OCI-LY1 (cell line): ENCODE measurements around the gene NUP98.

ENCODE experiments used
- H2AFZ ChIP-seq: fragments of 200-600 bp; sonication (generic), shearing (Covaris generic); 2 replicates; pipeline ENCODE4 v1.6.0; 2014; ENCODE audit warnings: antibody characterized with exemption, mild to moderate bottlenecking, low read length
- H3F3A ChIP-seq: fragments of 200-600 bp; sonication (generic), shearing (Covaris generic); 2 replicates; pipeline ENCODE4 v1.6.0; 2014; ENCODE audit warnings: mild to moderate bottlenecking, antibody characterized with exemption, low read length, moderate library complexity; ENCODE audit not compliant: insufficient read depth
- H3K27ac ChIP-seq: fragments of 200-600 bp; sonication (generic); 2 replicates; pipeline ENCODE4 v1.5.1; 2014; ENCODE audit warnings: low read length, mixed run types, mild to moderate bottlenecking, low read depth; ENCODE audit not compliant: poor library complexity, severe bottlenecking
- H3K27me3 ChIP-seq: fragments of 200-600 bp; sonication (generic); 2 replicates; pipeline ENCODE4 v1.6.0; 2014; ENCODE audit warnings: antibody characterized with exemption, mild to moderate bottlenecking, low read length, moderate library complexity; ENCODE audit not compliant: insufficient read depth
- H3K36me3 ChIP-seq: fragments of 200-600 bp; sonication (generic); 2 replicates; pipeline ENCODE4 v1.6.1; 2014; ENCODE audit warnings: mild to moderate bottlenecking, antibody characterized with exemption, low read length, moderate library complexity, mixed read lengths; ENCODE audit not compliant: insufficient read depth
- H3K4me1 ChIP-seq: fragments of 200-600 bp; sonication (generic); 2 replicates; pipeline ENCODE4 v1.5.1; 2014; ENCODE audit warnings: mild to moderate bottlenecking, low read length, moderate library complexity; ENCODE audit not compliant: insufficient read depth, severe bottlenecking
- H3K4me2 ChIP-seq: fragments of 200-600 bp; sonication (generic), shearing (Covaris generic); 2 replicates; pipeline ENCODE4 v1.6.1; 2014; ENCODE audit warnings: low read length
- H3K4me3 ChIP-seq: fragments of 200-600 bp; sonication (generic); 2 replicates; pipeline ENCODE4 v1.5.1; 2014; ENCODE audit warnings: low read length, low read depth, mild to moderate bottlenecking, mixed read lengths; ENCODE audit not compliant: poor library complexity, severe bottlenecking
- H3K79me2 ChIP-seq: fragments of 200-600 bp; shearing (Covaris generic); 2 replicates; pipeline ENCODE4 v1.6.1; 2016; ENCODE audit warnings: mixed run types, low read length, mixed read lengths; ENCODE audit not compliant: insufficient read depth
- H3K9ac ChIP-seq: fragments of 200-600 bp; sonication (generic), shearing (Covaris generic); 2 replicates; pipeline ENCODE4 v1.6.1; 2014; ENCODE audit warnings: mild to moderate bottlenecking, low read length, mixed read lengths
- H3K9me2 ChIP-seq: fragments of 200-600 bp; sonication (generic), shearing (Covaris generic); 2 replicates; pipeline ENCODE4 v1.6.1; 2014; ENCODE audit warnings: low read depth, mild to moderate bottlenecking, low read length, mixed read lengths
- H3K9me3 ChIP-seq: fragments of 200-600 bp; shearing (Covaris generic); 2 replicates; pipeline ENCODE4 v1.6.1; 2014; ENCODE audit warnings: low read length, mixed read lengths
- H4K20me1 ChIP-seq: fragments of 200-600 bp; sonication (generic), shearing (Covaris generic); 2 replicates; pipeline ENCODE4 v1.6.0; 2016; ENCODE audit warnings: mild to moderate bottlenecking, low read length; ENCODE audit not compliant: insufficient read depth
- CTCF ChIP-seq: fragments of 200-600 bp; sonication (generic), shearing (Covaris generic); IDR thresholded peaks from 2 replicates; pipeline ENCODE4 v1.5.1; 2017; ENCODE audit warnings: mild to moderate bottlenecking, antibody characterized with exemption, low read length, moderate library complexity, mixed read lengths
- EZH2 ChIP-seq: fragments of 200-600 bp; sonication (generic), shearing (Covaris generic); IDR thresholded peaks from 2 replicates; pipeline ENCODE4 v1.8.0; 2017; ENCODE audit warnings: borderline replicate concordance, mixed run types, mild to moderate bottlenecking, antibody characterized with exemption, low read length, moderate library complexity, mixed read lengths

NUP98 gene

GRCh38 chr11:3807909-3808860 lies 10.8 kb upstream of the NUP98 start, which contains the start of gene PGAP2:
TSS of gene PGAP2 (plus strand) at chr11:3808560. CDS start at chr11:3811260, 2,700 bp downstream.
- no peaks in the 10 kb centered on the region for H3K9me2 ChIP-seq
- peaks cover 7% of the 10 kb centered on the region; the same call in 1 of the 2 replicates for H3K36me3 ChIP-seq
- no peak within 1 kb of the TSS for H2AFZ ChIP-seq
- H3K4me1 ChIP-seq: peaks cover 5% of the 10 kb centered on the region
- peak within 1 kb of the TSS; percentile 70 for H3K4me3 ChIP-seq
- H3K9me3 ChIP-seq: no peaks in the 10 kb centered on the region
- no peaks in the 10 kb centered on the region for H3F3A ChIP-seq
- H3K27me3 ChIP-seq: no peaks in the 10 kb centered on the region
- peak within 1 kb of the TSS; percentile 81 for H3K4me2 ChIP-seq
- no peaks in the 10 kb centered on the region for H4K20me1 ChIP-seq
- H3K79me2 ChIP-seq: no peaks in the 10 kb centered on the region
- TF ChIP-seq EZH2 (no peak), CTCF (peak; percentile 70)
- peak within 1 kb of the TSS; percentile 68 for H3K9ac ChIP-seq
- peak within 1 kb of the TSS; percentile 30 for H3K27ac ChIP-seq

GRCh38 chr11:3803726-3804495 lies 6.6 kb upstream of the NUP98 start:
- H2AFZ ChIP-seq: no peak overlapping the region
- TF ChIP-seq CTCF (no peak), EZH2 (no peak)
- H3F3A ChIP-seq: no peaks in the 10 kb centered on the region
- no peak overlapping the region for H3K4me2 ChIP-seq
- no peaks in the 10 kb centered on the region for H3K36me3 ChIP-seq
- no peak overlapping the region for H3K27ac ChIP-seq
- no peak overlapping the region for H3K9ac ChIP-seq
- no peaks in the 10 kb centered on the region for H3K9me3 ChIP-seq
- H3K4me3 ChIP-seq: no peak overlapping the region
- H3K9me2 ChIP-seq: no peaks in the 10 kb centered on the region
- H4K20me1 ChIP-seq: no peaks in the 10 kb centered on the region
- no peaks in the 10 kb centered on the region for H3K27me3 ChIP-seq
- H3K4me1 ChIP-seq: peaks cover 5% of the 10 kb centered on the region
- H3K79me2 ChIP-seq: no peaks in the 10 kb centered on the region

- H3K79me2 ChIP-seq: no peaks in the 10 kb centered on the region; the same call in 1 of the 2 replicates
- no peak overlapping the region for H3K27ac ChIP-seq
- no peak overlapping the region for H2AFZ ChIP-seq
- H3K4me2 ChIP-seq: no peak overlapping the region
- no peaks in the 10 kb centered on the region for H3K9me2 ChIP-seq
- no peak overlapping the region for H3K4me3 ChIP-seq
- H3F3A ChIP-seq: no peaks in the 10 kb centered on the region
- H3K36me3 ChIP-seq: no peaks in the 10 kb centered on the region
- H3K27me3 ChIP-seq: no peaks in the 10 kb centered on the region
- H4K20me1 ChIP-seq: no peaks in the 10 kb centered on the region
- TF ChIP-seq CTCF: no peak
- TF ChIP-seq EZH2: no peak
- H3K9ac ChIP-seq: no peak overlapping the region
- peaks cover 11% of the 10 kb centered on the region for H3K4me1 ChIP-seq
- no peaks in the 10 kb centered on the region for H3K9me3 ChIP-seq
Observed at GRCh38 chr11:3802011-3802790, 4.8 kb upstream of the NUP98 start.
